GM18520 (cell line): ENCODE results near the gene GANAB.

Experiments used
- ATAC-seq: cut with Tn5 transposase; IDR thresholded peaks from one replicate; pipeline ENCODE4 v1.9.1; 2021; ENCODE audit not compliant: unreplicated experiment

GANAB gene

DNA sequence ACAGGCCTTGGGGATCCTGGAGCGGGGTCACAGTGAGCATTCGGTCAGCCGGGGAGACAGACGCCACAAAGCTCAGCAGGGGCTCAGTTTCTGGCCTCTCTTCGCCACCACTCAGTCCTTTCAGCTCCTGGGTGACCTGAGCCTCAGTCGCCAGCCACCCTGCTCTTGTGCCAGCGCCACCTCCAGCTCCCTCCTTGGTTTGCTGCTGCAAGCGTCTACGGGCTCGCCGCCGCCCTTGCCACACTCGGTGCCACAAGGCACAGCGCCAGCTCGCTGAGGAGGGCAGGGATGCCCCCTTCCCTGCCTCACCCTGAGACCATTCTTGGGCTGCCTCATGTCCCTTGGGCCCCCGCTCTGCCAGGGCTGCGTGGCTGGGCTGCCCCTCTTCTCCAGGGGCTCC, 71.3 kb downstream of the GANAB start:
- ATAC-seq: no peak
